GM12873 (cell line): Measurements from ENCODE around the gene SFTPB.

ENCODE experiments used
- TF ChIP-seq, protein P1 (sequence below): IDR thresholded peaks from 2 replicates; pipeline ENCODE4 v1.5.1; 2012; ENCODE audit warnings: low read depth, mild to moderate bottlenecking, moderate library complexity, low read length, control low read depth; ENCODE audit not compliant: insufficient read depth; ENCODE audit errors: missing control alignments

SFTPB gene

DNA sequence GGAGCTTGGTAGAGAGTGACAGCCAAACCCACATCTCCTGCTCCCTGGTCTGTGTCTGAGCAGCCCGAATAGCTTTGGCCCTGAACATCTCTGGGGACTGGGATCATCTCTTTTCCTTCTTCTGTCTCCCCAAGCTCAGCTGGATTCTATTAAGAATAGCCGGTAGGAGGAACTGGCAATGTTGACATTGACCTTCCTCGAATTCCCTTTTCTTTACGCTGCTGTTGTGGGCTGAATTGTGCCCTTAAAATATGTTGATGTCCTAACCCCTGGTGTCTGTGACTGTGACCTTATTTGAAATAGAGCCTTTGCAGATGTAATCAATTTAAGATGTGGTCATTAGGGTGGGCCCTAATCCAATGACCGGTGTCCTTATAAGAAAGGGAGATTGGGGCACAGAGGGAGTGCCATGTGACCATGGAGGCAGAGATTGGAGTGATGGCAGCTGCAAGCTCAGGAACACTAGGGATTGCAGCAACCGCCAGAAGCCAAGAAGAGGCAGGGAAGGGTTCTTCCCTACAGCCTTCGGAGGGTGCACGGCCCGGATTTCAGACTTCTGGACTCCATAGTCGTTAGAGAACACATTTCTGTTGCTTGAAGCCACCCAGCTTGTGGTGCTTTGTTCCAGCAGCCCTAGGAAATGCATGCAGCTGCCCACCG is 5.8 kb upstream of the SFTPB start:
- TF ChIP-seq, protein P1, sequence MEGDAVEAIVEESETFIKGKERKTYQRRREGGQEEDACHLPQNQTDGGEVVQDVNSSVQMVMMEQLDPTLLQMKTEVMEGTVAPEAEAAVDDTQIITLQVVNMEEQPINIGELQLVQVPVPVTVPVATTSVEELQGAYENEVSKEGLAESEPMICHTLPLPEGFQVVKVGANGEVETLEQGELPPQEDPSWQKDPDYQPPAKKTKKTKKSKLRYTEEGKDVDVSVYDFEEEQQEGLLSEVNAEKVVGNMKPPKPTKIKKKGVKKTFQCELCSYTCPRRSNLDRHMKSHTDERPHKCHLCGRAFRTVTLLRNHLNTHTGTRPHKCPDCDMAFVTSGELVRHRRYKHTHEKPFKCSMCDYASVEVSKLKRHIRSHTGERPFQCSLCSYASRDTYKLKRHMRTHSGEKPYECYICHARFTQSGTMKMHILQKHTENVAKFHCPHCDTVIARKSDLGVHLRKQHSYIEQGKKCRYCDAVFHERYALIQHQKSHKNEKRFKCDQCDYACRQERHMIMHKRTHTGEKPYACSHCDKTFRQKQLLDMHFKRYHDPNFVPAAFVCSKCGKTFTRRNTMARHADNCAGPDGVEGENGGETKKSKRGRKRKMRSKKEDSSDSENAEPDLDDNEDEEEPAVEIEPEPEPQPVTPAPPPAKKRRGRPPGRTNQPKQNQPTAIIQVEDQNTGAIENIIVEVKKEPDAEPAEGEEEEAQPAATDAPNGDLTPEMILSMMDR: no peak

DNA sequence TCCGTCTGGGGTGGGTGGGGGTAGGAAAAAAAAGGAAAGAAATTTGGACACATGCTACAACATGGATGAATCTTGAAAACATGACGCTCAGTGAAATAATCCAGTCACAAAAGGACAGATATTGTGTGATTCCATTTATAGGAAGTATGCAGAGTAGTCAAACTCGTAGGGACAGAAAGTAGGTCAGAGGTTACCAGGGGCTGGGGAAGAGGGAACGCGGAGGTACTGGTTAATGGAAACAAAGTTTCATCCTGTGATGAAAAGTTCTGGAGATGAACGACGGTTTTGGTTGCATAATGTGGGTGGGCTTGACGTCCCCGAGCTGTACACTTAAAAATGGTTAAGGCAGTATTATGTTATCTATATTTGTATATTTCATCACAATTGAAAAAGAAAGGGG is 4.5 kb upstream of the SFTPB start:
- TF ChIP-seq, protein P1: no peak

DNA sequence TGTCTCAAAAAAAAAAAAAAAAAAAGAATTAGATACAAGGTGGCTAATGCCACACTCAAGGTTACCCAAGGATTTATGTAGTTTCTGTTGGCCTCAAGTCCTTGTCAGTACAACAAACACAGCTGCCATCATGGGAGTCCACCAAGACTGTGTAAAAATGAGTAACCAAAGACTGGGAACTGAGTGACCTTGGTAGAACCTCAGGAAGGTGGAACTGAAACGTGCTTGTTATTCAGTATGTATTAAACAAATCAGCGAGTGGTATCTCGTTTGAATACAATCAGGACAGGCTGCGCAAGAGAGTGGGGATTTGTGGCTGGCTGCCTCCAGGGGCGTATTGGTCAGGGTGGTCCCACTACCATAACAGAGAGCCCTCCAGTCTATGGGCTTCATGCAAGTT is 1.6 kb upstream of the SFTPB start:
- TF ChIP-seq, protein P1: no peak

DNA sequence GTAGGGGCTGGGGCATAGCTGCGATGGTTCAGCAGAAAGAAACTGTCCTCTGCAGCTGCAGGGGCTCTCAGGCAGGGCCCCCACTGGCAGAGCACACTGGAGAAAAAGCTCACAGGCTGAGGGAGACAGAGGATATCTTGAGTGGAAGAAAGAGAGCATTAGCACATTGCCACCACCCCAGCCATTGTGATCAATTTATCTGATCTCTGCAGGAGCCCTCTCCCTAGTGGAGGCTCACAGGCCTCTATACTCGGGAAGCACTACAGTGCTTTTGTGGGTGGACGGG is 801 bp upstream of the SFTPB start:
- TF ChIP-seq, protein P1: no peak

DNA sequence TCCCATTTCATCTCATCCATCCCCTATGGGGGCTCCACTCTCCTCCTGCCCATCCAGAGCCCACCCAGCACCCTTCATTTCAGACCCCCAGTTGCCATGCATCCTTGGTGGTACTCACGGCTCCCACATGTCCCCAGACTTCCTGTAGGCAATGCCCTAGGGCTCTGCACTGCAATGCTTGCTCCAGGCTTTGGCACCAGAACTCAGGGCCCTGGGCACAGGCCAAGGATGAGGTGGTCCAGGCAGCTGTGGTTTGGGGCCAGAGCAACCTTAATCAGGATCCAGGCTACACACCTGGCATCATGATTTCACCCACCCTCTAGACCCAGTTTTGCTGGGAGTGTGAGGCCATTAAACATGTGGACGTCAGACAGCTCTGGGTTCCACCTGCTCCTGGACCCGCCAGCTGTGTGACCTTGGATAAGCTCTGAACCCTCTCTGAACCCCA is 414 bp downstream of the SFTPB start:
- TF ChIP-seq, protein P1: no peak

DNA sequence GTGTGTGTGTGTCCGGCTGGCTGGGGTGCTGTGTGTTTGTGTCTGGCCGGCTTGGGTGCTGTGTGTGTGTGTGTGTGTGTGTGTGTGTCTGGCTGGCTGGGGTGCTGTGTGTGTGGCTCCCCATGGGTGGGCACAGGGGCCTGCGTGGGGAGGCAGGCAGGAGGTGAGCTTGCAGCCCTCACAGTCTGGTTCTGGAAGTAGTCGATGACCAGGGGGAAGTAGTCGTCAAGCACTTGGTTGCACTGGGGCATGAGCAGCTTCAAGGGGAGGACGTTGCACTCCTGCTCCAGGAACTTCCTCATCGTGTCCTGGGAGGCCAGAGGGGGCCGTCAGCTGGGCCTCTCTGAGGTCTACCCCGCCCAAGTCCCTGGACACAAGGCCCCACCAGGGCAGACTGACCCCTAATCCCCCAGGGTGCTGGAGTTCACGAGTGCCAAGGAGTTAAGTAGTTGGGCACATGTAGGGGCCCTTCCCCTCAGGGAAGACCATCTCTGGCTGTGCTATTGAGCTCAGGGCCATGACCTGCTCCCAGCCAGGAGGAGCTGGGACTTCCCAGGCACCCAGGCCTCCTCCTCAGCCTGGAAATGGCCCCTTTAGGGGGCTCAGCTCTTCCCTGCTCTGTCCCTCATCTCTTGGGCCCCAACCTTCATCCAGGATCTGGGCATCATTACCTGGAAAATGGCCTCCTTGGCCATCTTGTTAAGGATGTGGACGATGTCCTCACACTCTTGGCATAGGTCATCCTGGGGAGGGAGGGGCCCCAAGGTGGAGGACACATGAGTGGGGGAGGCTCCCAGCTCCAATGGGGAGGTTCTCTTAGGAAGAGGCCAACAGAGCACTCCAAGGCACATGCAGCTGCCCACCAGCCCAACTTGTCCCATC is 1.3 kb downstream of the SFTPB start:
- TF ChIP-seq, protein P1: no peak

DNA sequence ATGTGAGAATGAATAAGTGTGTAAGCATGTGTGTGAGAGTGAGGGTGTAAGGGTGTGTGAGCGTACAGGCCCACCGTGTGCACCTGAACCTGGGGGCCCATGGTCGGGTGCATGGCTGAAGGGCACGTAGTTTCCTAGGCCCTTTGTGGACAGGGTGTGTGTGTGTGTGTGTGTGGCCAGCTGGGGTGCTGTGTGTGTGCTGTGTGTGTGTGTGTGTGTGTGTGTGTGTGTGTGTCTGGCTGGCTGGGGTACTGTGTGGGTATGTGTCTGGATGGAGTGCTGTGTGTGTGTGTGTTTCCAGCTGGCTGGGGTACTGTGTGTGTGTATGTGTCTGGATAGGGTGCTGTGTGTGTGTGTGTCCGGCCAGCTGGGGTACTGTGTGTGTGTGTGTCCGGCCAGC is 2.0 kb downstream of the SFTPB start:
- TF ChIP-seq, protein P1: no peak
